ENCODE data around the gene MFSD12. TPM values are rescaled to one million over a fixed set of nuclear protein-coding genes. Genes with fewer than 3 reads are reported as not detected.

The MFSD12 gene
- total RNA-seq, 1 donor from 2014 or later: 95.9 TPM

- peak overlapping the region; percentile 4 for H3K4me3 ChIP-seq
- TF ChIP-seq, protein P1, sequence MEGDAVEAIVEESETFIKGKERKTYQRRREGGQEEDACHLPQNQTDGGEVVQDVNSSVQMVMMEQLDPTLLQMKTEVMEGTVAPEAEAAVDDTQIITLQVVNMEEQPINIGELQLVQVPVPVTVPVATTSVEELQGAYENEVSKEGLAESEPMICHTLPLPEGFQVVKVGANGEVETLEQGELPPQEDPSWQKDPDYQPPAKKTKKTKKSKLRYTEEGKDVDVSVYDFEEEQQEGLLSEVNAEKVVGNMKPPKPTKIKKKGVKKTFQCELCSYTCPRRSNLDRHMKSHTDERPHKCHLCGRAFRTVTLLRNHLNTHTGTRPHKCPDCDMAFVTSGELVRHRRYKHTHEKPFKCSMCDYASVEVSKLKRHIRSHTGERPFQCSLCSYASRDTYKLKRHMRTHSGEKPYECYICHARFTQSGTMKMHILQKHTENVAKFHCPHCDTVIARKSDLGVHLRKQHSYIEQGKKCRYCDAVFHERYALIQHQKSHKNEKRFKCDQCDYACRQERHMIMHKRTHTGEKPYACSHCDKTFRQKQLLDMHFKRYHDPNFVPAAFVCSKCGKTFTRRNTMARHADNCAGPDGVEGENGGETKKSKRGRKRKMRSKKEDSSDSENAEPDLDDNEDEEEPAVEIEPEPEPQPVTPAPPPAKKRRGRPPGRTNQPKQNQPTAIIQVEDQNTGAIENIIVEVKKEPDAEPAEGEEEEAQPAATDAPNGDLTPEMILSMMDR (IDR thresholded peaks at IDR 0.05): no peak
- peaks cover 33% of the 10 kb centered on the region for H3K4me1 ChIP-seq
- no peaks in the 10 kb centered on the region for H3K27me3 ChIP-seq
- DNase-seq (no peak), ATAC-seq (no peak)
- H3K27ac ChIP-seq: no peak overlapping the region
- no peaks in the 10 kb centered on the region for H3K36me3 ChIP-seq
- intact Hi-C loops (cut with DNase I): no loop called here
- no peaks in the 10 kb centered on the region for H3K9me3 ChIP-seq
These were observed 47.6 kb upstream of the MFSD12 start for GRCh38 chr19:3604987-3605343.

DNA sequence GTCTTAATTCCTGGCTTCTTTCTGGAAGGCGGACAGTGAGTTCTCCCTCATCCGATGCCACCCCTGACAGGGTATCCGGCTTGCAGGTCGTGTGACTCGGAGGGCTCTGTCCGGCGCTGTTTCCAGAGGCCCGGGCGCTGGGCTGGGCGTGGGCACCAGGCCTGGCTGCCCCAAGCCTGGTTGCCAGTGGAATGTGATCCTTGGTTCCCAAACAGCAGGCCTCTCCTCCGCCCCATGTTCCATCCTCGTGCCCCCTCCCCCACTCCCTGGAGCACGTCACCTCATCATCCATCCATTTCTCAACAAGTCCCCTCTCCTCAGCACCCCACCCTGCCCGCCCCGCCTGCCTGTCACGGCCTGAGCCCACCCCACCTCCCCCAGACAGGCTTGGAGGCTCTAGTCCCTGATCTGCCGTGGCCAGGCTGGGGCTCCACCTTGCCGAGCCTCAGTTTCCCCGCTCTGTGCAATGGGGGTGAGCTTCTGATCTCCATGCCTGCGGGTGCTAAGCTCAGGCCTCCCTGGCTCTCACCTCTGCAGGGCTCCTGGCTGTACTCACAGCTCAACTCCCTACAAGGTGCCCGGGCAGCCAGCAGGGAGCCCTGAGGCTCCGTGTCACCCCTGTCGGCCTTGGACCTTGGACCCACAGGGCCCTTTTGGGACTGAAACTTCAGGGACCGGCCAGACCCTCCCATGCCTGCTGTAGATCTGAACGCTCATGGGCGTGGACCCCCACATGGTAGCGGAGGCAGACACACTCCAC is 47.0 kb upstream of the MFSD12 start:
- H3K27ac ChIP-seq: no peak overlapping the region
- H3K4me3 ChIP-seq: no peak overlapping the region
- H3K9me3 ChIP-seq: no peaks in the 10 kb centered on the region
- no peak for ATAC-seq
- no peaks in the 10 kb centered on the region for H3K27me3 ChIP-seq
- intact Hi-C loops (cut with DNase I): no loop called here
- DNase-seq: no peak
- TF ChIP-seq, protein P1 (IDR thresholded peaks at IDR 0.05): no peak
- no peaks in the 10 kb centered on the region for H3K36me3 ChIP-seq
- peaks cover 32% of the 10 kb centered on the region for H3K4me1 ChIP-seq

GRCh38 chr19:3603121-3603811 is 45.9 kb upstream of the MFSD12 start:
- Histone ChIP-seq H3K4me1 (peaks cover 22% of the 10 kb centered on the region), H3K9me3 (no peaks in the 10 kb centered on the region), H3K27me3 (no peaks in the 10 kb centered on the region), H3K4me3 (no peak overlapping the region), H3K27ac (peak overlapping the region; percentile 37), H3K36me3 (no peaks in the 10 kb centered on the region)
- ATAC-seq (no peak), DNase-seq (no peak)
- intact Hi-C loops (cut with DNase I): no loop called here
- TF ChIP-seq, protein P1 (IDR thresholded peaks at IDR 0.05): no peak

- ATAC-seq (no peak), DNase-seq (no peak)
- intact Hi-C loops (cut with DNase I): no loop called here
- Histone ChIP-seq H3K4me1 (peaks cover 6% of the 10 kb centered on the region), H3K9me3 (no peaks in the 10 kb centered on the region), H3K27me3 (no peaks in the 10 kb centered on the region), H3K4me3 (no peak overlapping the region), H3K36me3 (no peaks in the 10 kb centered on the region), H3K27ac (no peak overlapping the region)
- TF ChIP-seq, protein P1 (IDR thresholded peaks at IDR 0.05): no peak
These were observed 43.6 kb upstream of the MFSD12 start for GRCh38 chr19:3601021-3601420.

- H3K4me1 ChIP-seq: peaks cover 6% of the 10 kb centered on the region
- H3K9me3 ChIP-seq: no peaks in the 10 kb centered on the region
- H3K4me3 ChIP-seq: no peak overlapping the region
- H3K27ac ChIP-seq: no peak overlapping the region
- TF ChIP-seq, protein P1 (IDR thresholded peaks at IDR 0.05): no peak
- DNase-seq: peak; percentile 62
- H3K36me3 ChIP-seq: no peaks in the 10 kb centered on the region
- intact Hi-C loops (cut with DNase I): no loop called here
- no peak for ATAC-seq
- no peaks in the 10 kb centered on the region for H3K27me3 ChIP-seq
These were observed 42.4 kb upstream of the MFSD12 start for GRCh38 chr19:3599776-3600187.
